K562 (cell line): Measurements from ENCODE around the gene SLAMF7. TPM values are rescaled to one million over a fixed set of nuclear protein-coding genes. Genes with fewer than 3 reads are reported as not detected.

Source experiments
- ATAC-seq: fragments of 200-7000 bp; cut with Tn5 transposase; 3 replicates; pipeline ENCODE4 v1.9.1; 2020; ENCODE audit warnings: moderate library complexity
- BruUV-seq: library from RNA; stranded (reverse); fragments of 400-500 nt; replicated peaks from 2 replicates; lab custom pipeline; 2021; lab: Mats Ljungman, UMichigan
- CTCF ChIA-PET: fragments of 300-600 bp; formaldehyde crosslinking; extraction: SDS; loops from one replicate; lab custom pipeline; 2021; ENCODE audit warnings: low intra/inter-chr PET ratio; lab: Yijun Ruan, JAX
- POLR2A ChIA-PET: fragments of 300-600, 350-650 bp; sonication (Branson Sonifier 250); formaldehyde crosslinking; extraction: SDS; loops from one replicate; lab custom pipeline; 2021; ENCODE audit warnings: antibody characterized with exemption, inconsistent platforms; lab: Yijun Ruan, JAX
- DNase-seq, 4 experiments: peaks; one replicate each; pipeline versions ENCODE4 v3.0.0 to v3.0.0-alpha.2; 2011 to 2018; ENCODE audit warnings: low spot score in 3 of 4, mixed read lengths in 3 of 4; ENCODE audit errors: extremely low read depth in 1 of 4
- FAIRE-seq: peaks from 2 replicates; lab custom pipeline; 2011; peaks lifted over from hg19 to GRCh38; lab: Jason Lieb, UNC
- H2AFZ ChIP-seq: 2 replicates; pipeline ENCODE4 v1.6.0; 2011; ENCODE audit warnings: low read depth, low read length, control low read depth, inconsistent platforms
- H3K27ac ChIP-seq: fragments of 200-600 bp; 3 replicates; pipeline ENCODE4 v1.8.0; 2011; ENCODE audit warnings: low read depth, mild to moderate bottlenecking, control low read depth, inconsistent platforms, low read length, moderate library complexity, mixed read lengths; ENCODE audit errors: extremely low read depth
- H3K27me3 ChIP-seq, 2 experiments: fragments of 300-600 bp in 1 of 2; 2 replicates in 1 of 2; 3 replicates in 1 of 2; pipeline versions ENCODE4 v1.6.0 to v1.8.0; 2011; ENCODE audit warnings: inconsistent platforms in 2 of 2, low read length in 2 of 2, mild to moderate bottlenecking in 1 of 2, mixed read lengths in 1 of 2, moderate library complexity in 1 of 2; ENCODE audit not compliant: control insufficient read depth in 2 of 2, insufficient read depth in 2 of 2
- H3K36me3 ChIP-seq: fragments of 300-600 bp; 3 replicates; pipeline ENCODE4 v1.8.0; 2011; ENCODE audit warnings: mild to moderate bottlenecking, low read length, inconsistent platforms; ENCODE audit not compliant: control insufficient read depth, insufficient read depth
- H3K4me1 ChIP-seq, 2 experiments: fragments of 200-600 bp in 1 of 2; replicated peaks in 1 of 2; 2 replicates in 1 of 2; 3 replicates in 1 of 2; pipeline versions ENCODE4 v1.5.1 to v1.8.0; 2011; ENCODE audit warnings: inconsistent platforms in 2 of 2, low read length in 2 of 2, mild to moderate bottlenecking in 1 of 2, mixed read lengths in 1 of 2, moderate library complexity in 1 of 2; ENCODE audit not compliant: control insufficient read depth in 2 of 2, insufficient read depth in 2 of 2
- H3K4me2 ChIP-seq: 2 replicates; pipeline ENCODE4 v1.6.1; 2011; ENCODE audit warnings: low read length, control low read depth, inconsistent platforms, mixed read lengths; ENCODE audit not compliant: insufficient read depth
- H3K4me3 ChIP-seq: fragments of 200-600 bp; sonication (generic), shearing (Covaris generic); 2 replicates; pipeline ENCODE4 v1.5.1; 2016; ENCODE audit warnings: control low read depth, inconsistent platforms
- H3K79me2 ChIP-seq: fragments of 200-600 bp; 3 replicates; pipeline ENCODE4 v1.8.0; 2011; ENCODE audit warnings: low read length, inconsistent platforms; ENCODE audit not compliant: control insufficient read depth, insufficient read depth
- H3K9ac ChIP-seq, 2 experiments: 2 replicates each; pipeline versions ENCODE4 v1.6.0 to v1.6.1; 2011; ENCODE audit warnings: low read depth in 2 of 2, low read length in 2 of 2, control low read depth in 1 of 2, inconsistent platforms in 1 of 2, mild to moderate bottlenecking in 1 of 2, mixed read lengths in 1 of 2; ENCODE audit not compliant: insufficient read depth in 1 of 2
- H3K9me1 ChIP-seq: one replicate; pipeline ENCODE4 v1.6.0; 2011; ENCODE audit warnings: inconsistent platforms, mild to moderate bottlenecking, low read length, moderate library complexity; ENCODE audit not compliant: control insufficient read depth, insufficient read depth
- H3K9me3 ChIP-seq: replicated peaks from 2 replicates; pipeline ENCODE4 v1.5.1; 2011; ENCODE audit warnings: low read depth, low read length, inconsistent platforms; ENCODE audit not compliant: control insufficient read depth, insufficient read depth
- H4K20me1 ChIP-seq: replicated peaks from 2 replicates; pipeline ENCODE4 v1.6.1; 2011; ENCODE audit warnings: low read length, inconsistent platforms, mixed read lengths; ENCODE audit not compliant: control insufficient read depth, insufficient read depth
- CTBP1 ChIP-seq: fragments of 450-650 bp; IDR thresholded peaks from 2 replicates; pipeline ENCODE4 v1.6.1; 2016; ENCODE audit warnings: borderline replicate concordance
- MAFF ChIP-seq: IDR thresholded peaks from 2 replicates; pipeline ENCODE4 v1.6.1; 2012; ENCODE audit warnings: low read length, improper control_type of control experiment
- MAFG ChIP-seq: fragments of 450-650 bp; conservative IDR thresholded peaks from 2 replicates; pipeline ENCODE4 v1.6.1; 2016; ENCODE audit warnings: missing genetic modification characterization, missing compliant biosample characterization
- MAFK ChIP-seq: IDR thresholded peaks from 2 replicates; pipeline ENCODE4 v1.6.1; 2011; ENCODE audit warnings: low read length, improper control_type of control experiment
- NFE2 ChIP-seq: IDR thresholded peaks from 2 replicates; pipeline ENCODE4 v1.6.1; 2014; ENCODE audit warnings: antibody characterized with exemption, low read depth
- RAD21 ChIP-seq, 2 experiments: fragments of 250-450 bp in 1 of 2; fragments of 450-650 bp in 1 of 2; sonication (Bioruptor Pico) in 1 of 2; formaldehyde crosslinking in 1 of 2; IDR thresholded peaks in 1 of 2; conservative IDR thresholded peaks in 1 of 2; 2 replicates each; pipeline versions ENCODE4 v1.4.0 to v1.8.0; 2020 to 2022; ENCODE audit warnings: mild to moderate bottlenecking in 2 of 2, moderate library complexity in 1 of 2
- WGBS: fragments of 100-300 bp; shearing (Covaris generic); methylation state at CpG from one replicate; pipeline ENCODE4 v1.1.6; 2016; ENCODE audit warnings: low coverage, mixed read lengths; ENCODE audit not compliant: insufficient coverage; ENCODE audit errors: missing lambda C conversion rate; 5-methylcytosine and 5-hydroxymethylcytosine counted together
- in situ Hi-C: fragments of 300-500 bp; cut with MboI; formaldehyde crosslinking; loops from 4 replicates; pipeline ENCODE4 v1.15.0; 2018; ENCODE audit warnings: inconsistent platforms, mixed read lengths
- intact Hi-C: fragments of 100-400 bp; cut with micrococcal nuclease; formaldehyde crosslinking; loops from 2 replicates; pipeline ENCODE4 v1.14.2; 2022
- polyA plus RNA-seq, 8 experiments: library from polyadenylated mRNA; depleted of rRNA in 4 of 8; stranded (reverse) in 5 of 8; unstranded in 3 of 8; fragments of >200 nt; fragmentation: Nextera tagmentation in 2 of 8; fragmentation: Illumina TruSeq in 1 of 8; extraction: Ambion mirVana in 2 of 8; extraction: Trizol in 1 of 8; gene quantifications; 2 replicates each; pipeline versions ENCODE4 v1.2.1 to v1.2.3, GENCODE V29; 2011 to 2014; ENCODE audit warnings: inconsistent platforms in 1 of 8, missing spikeins in 1 of 8
- total RNA-seq, 7 experiments: library from RNA; depleted of rRNA in 6 of 7; stranded (reverse); fragments of >200 nt in 6 of 7; fragmentation: Illumina TruSeq in 2 of 7; extraction: Trizol in 2 of 7; gene quantifications; 2 replicates each; pipeline versions ENCODE4 v1.2.1 to v1.2.3, GENCODE V29; 2011 to 2021; ENCODE audit warnings: low replicate concordance in 1 of 7
- TF ChIP-seq, protein P1 (sequence below), 3 experiments: IDR thresholded peaks in 2 of 3; conservative IDR thresholded peaks in 1 of 3; 2 replicates each; pipeline ENCODE4 v1.5.1; 2011 to 2012; ENCODE audit warnings: low read length in 3 of 3, mild to moderate bottlenecking in 3 of 3, control low read depth in 2 of 3, improper control_type of control experiment in 1 of 3, inconsistent platforms in 1 of 3, low read depth in 1 of 3, mixed read lengths in 1 of 3, moderate library complexity in 1 of 3; ENCODE audit not compliant: insufficient read depth in 2 of 3
- TF ChIP-seq, protein P2 (sequence below): fragments of 450-650 bp; formaldehyde crosslinking; IDR thresholded peaks from 2 replicates; pipeline ENCODE4 v1.4.0; 2020; ENCODE audit warnings: mild to moderate bottlenecking, mixed read lengths
- TF ChIP-seq, protein P3 (sequence below): fragments of 450-650 bp; IDR thresholded peaks from 2 replicates; pipeline ENCODE4 v1.6.1; 2017; ENCODE audit warnings: mild to moderate bottlenecking, moderate library complexity
- TF ChIP-seq, protein P4 (sequence below): fragments of 250-450 bp; sonication (Bioruptor Pico); IDR thresholded peaks from 2 replicates; pipeline ENCODE4 v1.5.0; 2021

SLAMF7 gene
- total and polyA plus RNA-seq, 9 of the 15 experiments (the other 6 are each of a cell fraction or from before 2014, with no cell fraction given) = 0.11 to 1.2 (median 0.22) TPM; not detected in 2

DNA sequence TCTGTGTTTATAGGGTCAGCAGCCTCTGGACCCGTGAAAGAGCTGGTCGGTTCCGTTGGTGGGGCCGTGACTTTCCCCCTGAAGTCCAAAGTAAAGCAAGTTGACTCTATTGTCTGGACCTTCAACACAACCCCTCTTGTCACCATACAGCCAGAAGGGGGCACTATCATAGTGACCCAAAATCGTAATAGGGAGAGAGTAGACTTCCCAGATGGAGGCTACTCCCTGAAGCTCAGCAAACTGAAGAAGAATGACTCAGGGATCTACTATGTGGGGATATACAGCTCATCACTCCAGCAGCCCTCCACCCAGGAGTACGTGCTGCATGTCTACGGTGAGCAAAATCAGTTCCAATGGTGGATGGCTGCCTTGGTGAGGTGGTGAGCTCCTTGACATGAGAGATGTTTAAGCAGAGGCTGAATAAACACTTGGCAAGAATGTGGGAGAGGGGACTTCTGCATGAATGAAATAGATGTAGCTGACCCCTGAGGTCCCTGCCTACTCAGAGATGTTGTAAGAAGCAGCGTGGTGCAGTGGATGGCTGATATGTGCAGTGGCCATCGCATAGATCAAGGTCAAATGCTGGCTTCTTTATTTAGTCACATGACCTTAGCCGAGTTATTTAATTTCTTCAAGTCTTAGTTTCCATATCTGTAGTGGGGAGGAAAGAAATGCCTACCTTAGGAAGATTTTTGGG, 9.3 kb downstream of the SLAMF7 start:
- Histone ChIP-seq H3K4me3 (no peak overlapping the region), H3K9ac (no peak overlapping the region), H3K79me2 (no peaks in the 10 kb centered on the region)
- DNase-seq = peak; percentile 27 to 33 (median 30)
- TF ChIP-seq, protein P1, sequence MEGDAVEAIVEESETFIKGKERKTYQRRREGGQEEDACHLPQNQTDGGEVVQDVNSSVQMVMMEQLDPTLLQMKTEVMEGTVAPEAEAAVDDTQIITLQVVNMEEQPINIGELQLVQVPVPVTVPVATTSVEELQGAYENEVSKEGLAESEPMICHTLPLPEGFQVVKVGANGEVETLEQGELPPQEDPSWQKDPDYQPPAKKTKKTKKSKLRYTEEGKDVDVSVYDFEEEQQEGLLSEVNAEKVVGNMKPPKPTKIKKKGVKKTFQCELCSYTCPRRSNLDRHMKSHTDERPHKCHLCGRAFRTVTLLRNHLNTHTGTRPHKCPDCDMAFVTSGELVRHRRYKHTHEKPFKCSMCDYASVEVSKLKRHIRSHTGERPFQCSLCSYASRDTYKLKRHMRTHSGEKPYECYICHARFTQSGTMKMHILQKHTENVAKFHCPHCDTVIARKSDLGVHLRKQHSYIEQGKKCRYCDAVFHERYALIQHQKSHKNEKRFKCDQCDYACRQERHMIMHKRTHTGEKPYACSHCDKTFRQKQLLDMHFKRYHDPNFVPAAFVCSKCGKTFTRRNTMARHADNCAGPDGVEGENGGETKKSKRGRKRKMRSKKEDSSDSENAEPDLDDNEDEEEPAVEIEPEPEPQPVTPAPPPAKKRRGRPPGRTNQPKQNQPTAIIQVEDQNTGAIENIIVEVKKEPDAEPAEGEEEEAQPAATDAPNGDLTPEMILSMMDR (IDR thresholded peaks at IDR 0.05 in 2 of 3, conservative IDR thresholded peaks at IDR 0.05 in 1 of 3; ENCODE audit: insufficient read depth in 2 of 3, low read depth in 1 of 3, low read length in 3 of 3) = peak; percentile 43 to 60 (median 51)
- TF ChIP-seq, protein P2, sequence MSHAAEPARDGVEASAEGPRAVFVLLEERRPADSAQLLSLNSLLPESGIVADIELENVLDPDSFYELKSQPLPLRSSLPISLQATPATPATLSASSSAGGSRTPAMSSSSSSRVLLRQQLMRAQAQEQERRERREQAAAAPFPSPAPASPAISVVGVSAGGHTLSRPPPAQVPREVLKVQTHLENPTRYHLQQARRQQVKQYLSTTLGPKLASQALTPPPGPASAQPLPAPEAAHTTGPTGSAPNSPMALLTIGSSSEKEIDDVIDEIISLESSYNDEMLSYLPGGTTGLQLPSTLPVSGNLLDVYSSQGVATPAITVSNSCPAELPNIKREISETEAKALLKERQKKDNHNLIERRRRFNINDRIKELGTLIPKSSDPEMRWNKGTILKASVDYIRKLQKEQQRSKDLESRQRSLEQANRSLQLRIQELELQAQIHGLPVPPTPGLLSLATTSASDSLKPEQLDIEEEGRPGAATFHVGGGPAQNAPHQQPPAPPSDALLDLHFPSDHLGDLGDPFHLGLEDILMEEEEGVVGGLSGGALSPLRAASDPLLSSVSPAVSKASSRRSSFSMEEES = peak; percentile 85
- peak; percentile 38; the same call in 1 of the 2 replicates for TF ChIP-seq MAFK
- TF ChIP-seq NFE2 = peak; percentile 40; the same call in 1 of the 2 replicates
- TF ChIP-seq RAD21 (CRISPR knock-in tag; conservative IDR thresholded peaks at IDR 0.05 in 1 of 2, IDR thresholded peaks at IDR 0.05 in 1 of 2) = peak in 1 of 2 experiments; percentile 39; a peak in 3 of 4 replicates
- TF ChIP-seq, protein P3, sequence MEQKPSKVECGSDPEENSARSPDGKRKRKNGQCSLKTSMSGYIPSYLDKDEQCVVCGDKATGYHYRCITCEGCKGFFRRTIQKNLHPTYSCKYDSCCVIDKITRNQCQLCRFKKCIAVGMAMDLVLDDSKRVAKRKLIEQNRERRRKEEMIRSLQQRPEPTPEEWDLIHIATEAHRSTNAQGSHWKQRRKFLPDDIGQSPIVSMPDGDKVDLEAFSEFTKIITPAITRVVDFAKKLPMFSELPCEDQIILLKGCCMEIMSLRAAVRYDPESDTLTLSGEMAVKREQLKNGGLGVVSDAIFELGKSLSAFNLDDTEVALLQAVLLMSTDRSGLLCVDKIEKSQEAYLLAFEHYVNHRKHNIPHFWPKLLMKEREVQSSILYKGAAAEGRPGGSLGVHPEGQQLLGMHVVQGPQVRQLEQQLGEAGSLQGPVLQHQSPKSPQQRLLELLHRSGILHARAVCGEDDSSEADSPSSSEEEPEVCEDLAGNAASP = no peak
- TF ChIP-seq MAFF = peak; percentile 12; the same call in 1 of the 2 replicates
- TF ChIP-seq MAFG = peak; percentile 44
- TF ChIP-seq CTBP1 = peak; percentile 40; the same call in 1 of the 2 replicates
- TF ChIP-seq, protein P4, sequence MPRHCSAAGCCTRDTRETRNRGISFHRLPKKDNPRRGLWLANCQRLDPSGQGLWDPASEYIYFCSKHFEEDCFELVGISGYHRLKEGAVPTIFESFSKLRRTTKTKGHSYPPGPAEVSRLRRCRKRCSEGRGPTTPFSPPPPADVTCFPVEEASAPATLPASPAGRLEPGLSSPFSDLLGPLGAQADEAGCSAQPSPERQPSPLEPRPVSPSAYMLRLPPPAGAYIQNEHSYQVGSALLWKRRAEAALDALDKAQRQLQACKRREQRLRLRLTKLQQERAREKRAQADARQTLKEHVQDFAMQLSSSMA (CRISPR knock-in tag) = no peak
- TF ChIP-seq, all 486 proteins: peak for 8
- peak; percentile 77 for FAIRE-seq
- CTCF ChIA-PET = no interaction called here
- Histone ChIP-seq H3K9me1 (no peaks in the 10 kb centered on the region), H3K4me2 (no peak overlapping the region), H4K20me1 (no peaks in the 10 kb centered on the region), H2AFZ (no peak overlapping the region), H3K36me3 (no peaks in the 10 kb centered on the region), H3K27ac (no peak overlapping the region), H3K9me3 (no peaks in the 10 kb centered on the region), H3K27me3 (peaks cover 7 to 16% of the 10 kb centered on the region in 2 experiments; a peak in 4 of 5 replicates), H3K4me1 (no peaks in the 10 kb centered on the region; a peak in 1 of 5 replicates)
- no TSS peak for BruUV-seq
- peak; percentile 73 for ATAC-seq
- in situ Hi-C loops (no loop called here), intact Hi-C loops (no loop called here)
- POLR2A ChIA-PET = interaction anchor here (0.7 to 1.0 kb wide), 2 partner anchors 22 to 303 kb away, joined by 3 read pairs; no protein-coding TSS in a partner anchor
- WGBS = 3% methylated on average over 10 of the region's 10 CpGs
